HG02623 (cell line): ENCODE results near the gene MCTP1.
"Not testable (repeated sequence)": the region's sequence is repeated elsewhere in the genome, so short reads cannot be mapped to it uniquely, and the experiment has no call there.

ENCODE experiments used
- ATAC-seq: cut with Tn5 transposase; IDR thresholded peaks from one replicate; pipeline ENCODE4 v1.9.1; 2021; ENCODE audit warnings: moderate library complexity; ENCODE audit not compliant: unreplicated experiment

Gene MCTP1

GRCh38 chr5:95184924-95185323 lies 100.0 kb downstream of the MCTP1 start:
- no peak for ATAC-seq

DNA sequence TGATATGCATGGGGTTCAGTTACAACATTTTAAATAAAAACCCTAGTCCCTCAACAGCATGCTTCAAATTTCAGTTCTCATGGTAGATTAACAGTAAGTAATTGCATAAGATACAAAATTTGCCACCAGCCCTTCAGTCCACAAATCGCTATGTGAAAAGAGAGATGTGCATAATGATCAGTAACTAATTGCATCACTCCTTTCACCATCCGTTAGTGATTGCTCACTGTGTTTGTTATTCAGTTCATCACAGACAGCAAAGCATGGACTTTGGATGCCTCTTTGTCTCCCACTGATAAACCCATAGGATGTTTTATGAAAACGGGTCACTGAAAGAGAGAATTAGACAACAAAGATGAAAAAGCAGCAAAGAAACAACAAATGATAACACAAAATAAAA lies 103.2 kb downstream of the MCTP1 start:
- ATAC-seq: no peak

DNA sequence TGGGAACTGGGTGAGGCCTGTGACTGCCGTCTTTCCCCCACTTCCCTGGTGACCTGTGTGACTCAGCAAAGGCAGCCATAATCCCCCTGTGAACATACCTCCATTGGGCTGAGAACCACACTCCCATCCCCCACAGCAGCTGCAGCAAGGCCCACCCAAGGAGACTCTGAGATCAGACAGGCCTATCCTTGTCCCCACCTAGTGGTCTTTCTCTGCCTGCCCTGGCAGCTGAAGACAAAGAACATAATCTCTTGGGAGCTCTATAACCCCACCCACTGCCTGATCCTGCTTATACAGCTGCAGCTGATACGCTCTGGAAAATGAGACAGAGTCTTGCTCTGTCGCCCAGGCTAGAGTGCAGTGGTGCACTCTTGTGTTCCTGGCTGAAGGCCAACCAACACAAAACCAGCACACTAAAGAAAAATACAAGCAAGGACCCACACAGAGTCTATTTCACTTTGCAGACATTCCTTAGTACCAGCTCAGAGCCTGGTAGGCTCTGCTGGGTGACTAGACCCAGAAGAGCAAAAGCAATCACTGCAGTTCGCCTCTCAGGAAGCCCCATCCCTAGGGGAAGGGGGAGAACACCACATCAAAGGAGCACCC lies 106.7 kb downstream of the MCTP1 start:
- ATAC-seq: no peak

GRCh38 chr5:95177456-95177855 lies 107.4 kb downstream of the MCTP1 start:
- ATAC-seq: no peak

DNA sequence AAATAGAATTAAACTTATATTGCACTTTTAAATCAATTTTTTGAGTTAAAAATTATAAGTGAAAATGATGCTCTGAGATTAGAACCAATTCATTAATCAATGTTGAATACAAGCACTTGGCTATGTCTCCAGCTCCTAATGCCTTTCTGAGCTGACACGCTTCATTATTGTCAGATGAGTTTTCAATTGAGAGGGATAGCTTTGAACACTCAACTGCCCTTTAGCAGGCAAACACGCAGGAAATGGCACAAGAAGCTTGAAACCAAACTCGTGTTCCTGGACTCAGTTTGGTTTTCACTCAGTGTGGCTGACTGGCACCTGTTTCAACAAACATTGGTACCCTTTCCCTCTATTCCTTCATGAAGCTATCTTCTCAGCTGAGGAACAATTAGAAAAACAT lies 109.8 kb downstream of the MCTP1 start:
- no peak for ATAC-seq

- ATAC-seq: no peak
These were observed 112.2 kb downstream of the MCTP1 start for GRCh38 chr5:95172659-95173058.

- ATAC-seq: no peak
These were observed 120.0 kb downstream of the MCTP1 start for GRCh38 chr5:95164861-95165260.

- no peak for ATAC-seq
These were observed 121.8 kb downstream of the MCTP1 start for GRCh38 chr5:95163079-95163478.

DNA sequence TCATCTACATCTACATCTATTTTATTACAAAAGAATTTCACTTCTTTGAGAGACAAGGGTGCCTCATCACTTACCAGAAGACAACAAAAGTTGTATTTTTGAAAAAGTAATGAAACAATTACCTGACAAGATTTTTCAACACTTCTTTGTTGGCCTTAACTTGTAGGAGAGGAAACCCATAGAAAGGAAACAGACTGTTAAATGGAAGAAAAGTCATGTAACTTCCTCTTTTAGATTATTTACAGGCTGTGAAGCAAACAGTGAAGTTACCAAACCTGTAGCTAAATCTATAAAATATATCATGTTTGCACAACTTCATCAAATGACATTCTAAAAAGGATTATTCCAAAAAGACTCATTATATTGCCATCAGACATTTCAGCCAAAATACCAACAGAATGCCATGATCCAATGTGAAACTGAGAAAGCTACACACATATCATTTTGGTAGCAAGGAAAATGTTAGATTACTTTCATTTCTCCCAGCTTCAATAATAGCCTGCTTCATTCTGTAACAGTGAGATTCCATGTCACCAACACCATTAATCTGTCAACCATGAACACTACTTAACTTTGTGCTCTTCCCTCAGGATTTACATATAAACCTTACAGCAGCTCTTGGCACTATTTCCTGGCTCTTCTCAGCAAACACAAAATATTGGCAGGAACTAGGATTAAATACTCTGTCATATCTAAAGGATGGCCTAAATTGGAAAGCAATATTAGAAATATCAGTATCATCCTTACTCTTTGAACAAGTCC lies 122.5 kb downstream of the MCTP1 start:
- no peak for ATAC-seq

GRCh38 chr5:95159603-95160002 lies 125.3 kb downstream of the MCTP1 start:
- no peak for ATAC-seq

DNA sequence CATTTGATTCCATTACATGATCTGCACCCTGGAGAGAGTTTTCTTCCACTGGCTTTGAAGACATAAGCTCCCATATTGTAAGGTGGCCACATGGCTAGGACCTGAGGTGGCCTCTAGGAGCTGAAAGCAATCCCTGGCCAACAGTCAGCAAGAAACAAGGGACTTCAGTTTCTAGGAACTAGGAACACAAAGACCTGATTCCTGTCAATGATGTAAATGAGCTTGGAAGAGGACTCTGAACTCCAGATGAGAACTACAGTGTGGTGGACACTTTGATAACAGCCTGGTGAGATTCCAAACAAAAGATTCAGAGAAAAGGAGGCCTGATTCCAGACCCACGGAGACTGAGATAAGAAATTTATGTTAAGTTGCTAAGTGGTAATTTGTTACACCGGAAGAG lies 129.0 kb downstream of the MCTP1 start:
- ATAC-seq: no peak

DNA sequence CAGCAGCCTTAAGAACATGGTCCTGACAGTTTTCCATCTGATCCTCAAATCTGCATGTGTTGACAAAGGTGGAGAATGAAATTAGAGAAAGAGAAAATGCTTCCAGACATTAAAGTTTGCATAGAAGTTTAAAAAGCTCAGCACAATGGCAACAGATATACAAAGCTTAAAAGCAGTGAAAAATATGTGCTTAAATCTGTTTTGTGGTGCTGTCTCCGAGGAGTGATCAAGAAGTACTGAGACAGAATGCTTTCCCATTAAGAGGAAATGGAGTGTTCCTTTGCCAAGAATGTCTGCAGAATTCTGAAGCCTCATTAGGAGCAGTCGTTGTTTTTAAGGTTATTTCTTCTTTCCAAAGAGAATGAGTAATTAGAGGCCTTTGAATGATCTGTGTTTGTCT lies 131.4 kb downstream of the MCTP1 start:
- no peak for ATAC-seq

- no peak for ATAC-seq
These were observed 132.4 kb downstream of the MCTP1 start for GRCh38 chr5:95152535-95152934.

DNA sequence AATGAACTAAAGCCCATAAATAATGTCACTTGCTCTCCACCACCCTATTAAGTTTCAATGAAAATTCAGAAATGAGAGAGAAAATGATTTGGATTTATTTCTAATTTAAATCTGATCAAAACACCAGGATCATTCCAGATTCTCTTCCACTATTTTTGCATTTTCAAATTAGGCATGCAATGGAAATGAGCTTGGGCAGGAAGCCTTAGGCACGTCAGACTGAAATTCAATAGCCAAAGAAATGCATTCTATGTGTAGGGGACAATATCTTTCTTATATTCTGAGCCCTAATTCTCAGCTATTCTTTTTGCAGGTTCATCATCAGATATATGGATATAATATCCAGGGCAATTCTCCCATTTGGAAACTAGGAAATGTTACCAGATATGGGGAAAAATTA lies 132.8 kb downstream of the MCTP1 start:
- no peak for ATAC-seq

DNA sequence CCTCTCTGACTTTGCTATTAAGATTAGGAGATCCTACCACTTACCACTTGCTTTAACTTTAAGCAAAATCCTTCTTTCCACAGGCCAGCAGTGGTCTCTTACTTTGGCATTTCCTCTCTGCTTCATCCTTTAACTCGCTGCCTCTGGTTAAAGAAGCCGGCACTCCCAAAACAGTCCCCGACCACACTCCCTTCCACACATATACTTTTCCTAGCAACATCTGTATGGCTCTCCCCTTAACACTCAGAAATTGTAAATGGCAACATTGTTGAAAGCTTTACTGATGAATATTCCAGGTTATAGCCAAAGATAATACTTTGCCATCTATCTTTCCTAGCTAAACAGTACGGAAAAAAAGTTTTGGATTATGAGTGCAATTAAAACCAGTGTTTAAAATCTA lies 133.2 kb downstream of the MCTP1 start:
- no peak for ATAC-seq

DNA sequence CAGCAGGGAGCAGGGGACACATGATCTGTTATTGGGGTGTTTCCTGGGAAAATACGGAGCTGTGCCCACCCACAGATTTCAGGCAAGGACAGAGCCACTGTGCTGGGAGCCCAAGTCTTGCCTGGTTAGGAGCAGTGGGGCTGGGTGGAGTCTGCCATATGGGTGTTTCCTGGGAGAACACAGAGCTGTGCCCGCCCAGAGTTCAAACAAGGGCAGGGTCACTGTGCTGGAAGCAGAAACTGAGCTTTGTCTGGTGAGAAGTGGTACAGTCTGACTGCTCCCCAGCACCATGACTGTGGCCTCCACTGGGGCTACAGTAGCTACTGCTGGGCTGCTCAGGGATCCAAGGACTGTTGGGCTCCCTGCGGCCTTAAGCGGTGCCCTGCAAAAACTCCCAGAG lies 135.5 kb downstream of the MCTP1 start:
- ATAC-seq: no peak

GRCh38 chr5:95148453-95148852 lies 136.4 kb downstream of the MCTP1 start:
- ATAC-seq: no peak

DNA sequence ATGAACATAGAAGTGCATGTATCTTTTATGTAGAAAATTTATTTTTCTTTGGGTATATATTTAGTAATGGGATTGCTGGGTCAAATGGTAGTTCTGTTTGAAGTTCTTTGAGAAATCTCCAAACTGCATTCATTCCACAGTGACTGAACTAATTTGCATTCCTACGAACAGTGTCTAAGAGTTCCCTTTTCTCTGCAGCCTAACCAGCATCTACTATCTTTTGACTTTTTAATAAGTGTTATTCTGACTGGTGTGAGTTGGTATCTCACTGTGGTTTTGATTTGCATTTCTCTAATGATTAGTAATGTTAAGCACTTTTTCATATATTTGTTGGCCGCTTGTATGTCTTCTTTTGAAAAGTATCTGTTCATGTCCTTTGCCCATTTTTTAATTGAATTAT lies 141.0 kb downstream of the MCTP1 start:
- not testable (repeated sequence) for ATAC-seq

- ATAC-seq: no peak
These were observed 142.7 kb downstream of the MCTP1 start for GRCh38 chr5:95142145-95142544.

GRCh38 chr5:95141141-95141540 lies 143.8 kb downstream of the MCTP1 start:
- ATAC-seq: no peak

GRCh38 chr5:95134326-95134725 lies 150.6 kb downstream of the MCTP1 start:
- no peak for ATAC-seq

DNA sequence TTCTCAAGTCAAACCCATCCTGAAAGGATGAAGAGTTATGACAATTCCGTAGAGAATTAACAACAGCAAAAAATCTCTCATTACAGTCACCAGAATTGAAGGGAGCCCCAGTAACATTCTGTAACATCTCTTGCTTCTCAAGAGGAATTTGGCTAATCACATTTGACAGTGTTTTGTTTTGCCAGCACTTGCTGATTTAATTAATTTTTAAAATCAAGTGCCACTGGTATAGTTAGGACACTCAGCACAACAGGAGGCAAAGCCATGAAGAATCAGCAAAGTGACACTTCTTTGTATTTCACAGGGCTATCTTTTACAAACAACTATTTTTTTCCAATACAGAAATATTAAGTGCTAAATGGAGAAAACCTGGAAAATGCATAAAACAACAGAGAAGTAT lies 152.8 kb downstream of the MCTP1 start:
- ATAC-seq: no peak

- no peak for ATAC-seq
These were observed 154.0 kb downstream of the MCTP1 start for GRCh38 chr5:95130941-95131340.
